ENCODE data around the gene RFC2.

The RFC2 gene

DNA sequence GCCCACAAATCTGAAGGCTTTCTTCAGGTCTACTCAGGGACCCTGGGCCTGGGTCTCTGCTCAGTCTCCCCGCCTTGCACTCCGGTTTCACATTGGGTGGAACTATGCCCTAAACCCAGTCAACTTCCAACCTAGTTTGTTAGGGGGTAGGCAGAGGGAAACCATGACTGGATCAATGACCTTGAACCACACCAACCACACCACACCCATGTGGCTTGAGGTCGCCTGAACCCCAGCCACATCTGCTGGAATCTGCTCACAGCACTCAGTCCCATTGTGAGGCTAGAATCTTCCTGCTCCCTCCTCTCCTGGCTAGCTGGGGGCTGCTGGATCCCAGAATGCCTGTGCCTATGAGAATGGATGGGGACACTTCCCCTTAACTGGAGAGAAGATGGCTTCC, 17.9 kb downstream of the RFC2 start:
- intact Hi-C loops (cut with DNase I; ENCODE audit: low total_unique reads): no loop called here
- H3K36me3 ChIP-seq: peaks cover 47 to 100% (median 88%) of the 10 kb centered on the region in 3 donors
- no peaks in the 10 kb centered on the region for H3K27me3 ChIP-seq
- no peak for DNase-seq
- H3K9me3 ChIP-seq: no peaks in the 10 kb centered on the region
- no peak overlapping the region for H3K4me3 ChIP-seq
- H3K4me1 ChIP-seq: no peaks in the 10 kb centered on the region
- TF ChIP-seq CTCF (IDR thresholded peaks at IDR 0.05): no peak
- H3K27ac ChIP-seq: no peak overlapping the region

GRCh38 chr7:74235518-74236268, 18.5 kb downstream of the RFC2 start:
- Histone ChIP-seq H3K9me3 (no peaks in the 10 kb centered on the region), H3K4me1 (no peaks in the 10 kb centered on the region), H3K27me3 (no peaks in the 10 kb centered on the region), H3K36me3 (peaks cover 49 to 100% (median 87%) of the 10 kb centered on the region in 3 donors), H3K4me3 (no peak overlapping the region), H3K27ac (no peak overlapping the region)
- DNase-seq: no peak
- no peak for TF ChIP-seq CTCF (IDR thresholded peaks at IDR 0.05)
- intact Hi-C loops (cut with DNase I; ENCODE audit: low total_unique reads): no loop called here

DNA sequence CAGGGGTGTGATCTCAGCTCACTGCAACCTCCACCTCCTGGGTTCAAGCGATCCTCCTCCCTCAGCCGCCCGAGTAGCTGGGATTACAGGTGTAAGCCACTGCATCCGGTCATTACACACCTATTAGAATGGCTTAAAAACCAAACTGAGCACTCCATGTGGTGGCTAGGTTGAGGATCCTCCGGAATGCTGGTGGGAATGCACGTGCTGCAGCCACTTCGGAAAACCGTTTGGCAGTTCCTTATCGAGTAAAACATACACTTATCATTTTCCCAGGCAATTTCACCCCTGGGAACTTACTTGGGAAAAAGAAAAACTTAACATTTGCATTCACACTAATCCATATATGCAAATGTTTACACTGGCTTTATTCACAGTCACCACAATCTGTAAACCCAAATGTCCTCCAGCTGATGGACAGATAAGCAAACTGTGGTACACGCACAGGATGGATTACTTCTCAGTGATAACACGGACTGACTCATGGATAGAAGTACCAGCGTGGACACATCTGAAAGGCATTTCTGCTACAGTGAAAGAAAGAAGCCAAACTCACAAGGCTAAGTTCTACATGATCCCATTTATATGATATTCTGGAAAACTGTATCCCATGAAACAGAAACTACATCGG, 20.4 kb downstream of the RFC2 start:
- Histone ChIP-seq H3K9me3 (no peaks in the 10 kb centered on the region), H3K36me3 (peaks cover 44 to 99% (median 75%) of the 10 kb centered on the region in 3 donors), H3K27me3 (no peaks in the 10 kb centered on the region), H3K4me1 (no peaks in the 10 kb centered on the region), H3K4me3 (no peak overlapping the region), H3K27ac (no peak overlapping the region)
- intact Hi-C loops (cut with DNase I; ENCODE audit: low total_unique reads): no loop called here
- no peak for TF ChIP-seq CTCF (IDR thresholded peaks at IDR 0.05)
- no peak for DNase-seq

DNA sequence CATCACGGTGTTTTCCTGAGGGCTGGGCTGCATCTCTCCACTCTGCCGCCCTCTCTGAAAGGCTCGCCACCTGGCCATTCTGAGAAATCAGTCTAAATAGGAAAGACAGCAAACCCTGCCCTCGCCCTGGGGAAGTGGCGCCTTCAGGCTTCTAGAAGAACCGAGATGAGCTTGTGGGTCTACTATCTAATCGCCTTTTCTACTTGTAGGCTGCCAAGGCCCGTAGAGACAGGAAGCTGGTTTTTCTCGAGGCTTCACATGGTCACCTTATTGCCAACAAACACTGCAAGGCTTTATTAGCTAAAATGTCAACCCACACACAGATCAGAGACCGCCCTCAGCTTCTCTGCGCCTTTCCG, 23.0 kb downstream of the RFC2 start:
- no peaks in the 10 kb centered on the region for H3K4me1 ChIP-seq
- DNase-seq: no peak
- no peaks in the 10 kb centered on the region for H3K27me3 ChIP-seq
- no peak overlapping the region for H3K4me3 ChIP-seq
- intact Hi-C loops (cut with DNase I; ENCODE audit: low total_unique reads): no loop called here
- no peak for TF ChIP-seq CTCF (IDR thresholded peaks at IDR 0.05)
- H3K27ac ChIP-seq: no peak overlapping the region
- no peaks in the 10 kb centered on the region for H3K9me3 ChIP-seq
- peaks cover 35 to 91% (median 51%) of the 10 kb centered on the region in 3 donors for H3K36me3 ChIP-seq

DNA sequence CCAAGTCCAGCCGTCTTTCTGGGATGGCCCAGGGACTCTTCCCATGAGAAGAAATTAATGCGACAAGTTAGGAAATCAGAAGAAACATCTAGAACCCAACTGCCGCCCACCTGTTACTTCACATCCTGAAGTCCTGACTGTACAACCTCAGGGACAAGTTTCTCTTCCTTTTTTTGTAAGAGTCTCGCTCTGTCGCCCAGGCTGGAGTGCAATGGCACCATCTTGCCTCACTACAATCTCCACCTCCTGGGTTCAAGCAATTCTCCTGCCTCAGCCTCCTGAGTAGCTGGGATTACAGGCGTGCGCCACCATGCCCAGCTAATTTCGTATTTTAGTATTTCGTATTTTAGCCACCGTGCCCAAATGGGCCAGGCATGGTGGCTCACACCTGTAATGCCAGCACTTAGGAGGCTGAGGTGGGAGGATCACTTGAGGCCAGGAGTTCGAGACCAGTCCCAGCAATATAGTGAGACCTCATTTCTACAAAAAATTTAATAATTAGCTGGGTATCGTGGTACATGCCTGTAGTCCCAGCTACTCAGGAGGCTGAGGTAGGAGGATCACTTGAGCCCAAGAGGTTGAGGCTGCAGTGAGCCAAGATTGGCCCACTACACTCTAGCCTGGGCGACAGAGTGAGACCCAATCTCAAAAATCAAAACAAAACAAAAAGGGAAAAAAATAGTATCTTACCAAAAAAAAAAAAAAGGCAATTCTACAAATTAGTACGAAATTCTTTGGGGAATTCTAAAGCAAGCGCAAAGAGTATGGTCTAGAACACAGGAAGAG, 23.6 kb downstream of the RFC2 start:
- no peak overlapping the region for H3K27ac ChIP-seq
- no peak overlapping the region for H3K4me3 ChIP-seq
- H3K36me3 ChIP-seq: peaks cover 29 to 91% (median 47%) of the 10 kb centered on the region in 3 donors
- no peak for DNase-seq
- H3K4me1 ChIP-seq: no peaks in the 10 kb centered on the region
- intact Hi-C loops (cut with DNase I; ENCODE audit: low total_unique reads): no loop called here
- H3K27me3 ChIP-seq: no peaks in the 10 kb centered on the region
- TF ChIP-seq CTCF (IDR thresholded peaks at IDR 0.05): no peak
- no peaks in the 10 kb centered on the region for H3K9me3 ChIP-seq
